ENCODE data around the gene CEP20.
"Not testable (repeated sequence)": the region's sequence is repeated elsewhere in the genome, so short reads cannot be mapped to it uniquely, and the experiment has no call there.

The CEP20 gene

DNA sequence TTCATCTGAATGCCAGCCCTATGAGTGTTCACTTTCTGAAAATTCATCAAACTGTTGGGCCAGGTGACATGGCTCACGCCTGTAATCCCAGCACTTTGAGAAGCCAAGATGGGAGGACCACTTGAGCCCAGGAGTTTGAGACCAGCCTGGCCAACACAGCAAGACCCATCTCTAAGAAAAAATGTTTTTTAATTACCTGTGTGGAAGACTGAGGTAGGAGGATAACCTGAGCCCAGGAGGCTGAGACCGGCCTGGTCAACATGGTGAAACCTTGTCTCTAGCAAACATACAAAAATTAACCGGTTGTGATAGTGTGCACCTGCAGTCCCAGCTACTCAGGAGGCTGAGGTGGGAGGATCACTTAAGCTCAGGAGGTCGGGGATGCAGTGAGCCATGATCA, 41.9 kb downstream of the CEP20 start:
- no peaks in the 10 kb centered on the region for H3K27me3 ChIP-seq (ENCODE audit: insufficient read depth, low read depth)
- TF ChIP-seq, protein P1, sequence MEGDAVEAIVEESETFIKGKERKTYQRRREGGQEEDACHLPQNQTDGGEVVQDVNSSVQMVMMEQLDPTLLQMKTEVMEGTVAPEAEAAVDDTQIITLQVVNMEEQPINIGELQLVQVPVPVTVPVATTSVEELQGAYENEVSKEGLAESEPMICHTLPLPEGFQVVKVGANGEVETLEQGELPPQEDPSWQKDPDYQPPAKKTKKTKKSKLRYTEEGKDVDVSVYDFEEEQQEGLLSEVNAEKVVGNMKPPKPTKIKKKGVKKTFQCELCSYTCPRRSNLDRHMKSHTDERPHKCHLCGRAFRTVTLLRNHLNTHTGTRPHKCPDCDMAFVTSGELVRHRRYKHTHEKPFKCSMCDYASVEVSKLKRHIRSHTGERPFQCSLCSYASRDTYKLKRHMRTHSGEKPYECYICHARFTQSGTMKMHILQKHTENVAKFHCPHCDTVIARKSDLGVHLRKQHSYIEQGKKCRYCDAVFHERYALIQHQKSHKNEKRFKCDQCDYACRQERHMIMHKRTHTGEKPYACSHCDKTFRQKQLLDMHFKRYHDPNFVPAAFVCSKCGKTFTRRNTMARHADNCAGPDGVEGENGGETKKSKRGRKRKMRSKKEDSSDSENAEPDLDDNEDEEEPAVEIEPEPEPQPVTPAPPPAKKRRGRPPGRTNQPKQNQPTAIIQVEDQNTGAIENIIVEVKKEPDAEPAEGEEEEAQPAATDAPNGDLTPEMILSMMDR (conservative IDR thresholded peaks at IDR 0.05; ENCODE audit: low read depth, low read length), result no peak
- no peaks in the 10 kb centered on the region for H4K20me1 ChIP-seq (ENCODE audit: insufficient read depth)
- H3K36me3 ChIP-seq (ENCODE audit: insufficient read depth), result no peaks in the 10 kb centered on the region
- no peak overlapping the region for H2AFZ ChIP-seq (ENCODE audit: low read depth)
- H3K27ac ChIP-seq, result no peak overlapping the region
- no peak overlapping the region for H3K4me3 ChIP-seq (IDR thresholded peaks at IDR 0.05; ENCODE audit: insufficient read depth, low read depth, low read length)
- no peak overlapping the region for H3K4me2 ChIP-seq
- H3K9ac ChIP-seq, result no peak overlapping the region
- H3K79me2 ChIP-seq (ENCODE audit: insufficient read depth, low read depth), result no peaks in the 10 kb centered on the region
- H3K4me1 ChIP-seq (ENCODE audit: low read depth, poor library complexity, severe bottlenecking), result no peaks in the 10 kb centered on the region

DNA sequence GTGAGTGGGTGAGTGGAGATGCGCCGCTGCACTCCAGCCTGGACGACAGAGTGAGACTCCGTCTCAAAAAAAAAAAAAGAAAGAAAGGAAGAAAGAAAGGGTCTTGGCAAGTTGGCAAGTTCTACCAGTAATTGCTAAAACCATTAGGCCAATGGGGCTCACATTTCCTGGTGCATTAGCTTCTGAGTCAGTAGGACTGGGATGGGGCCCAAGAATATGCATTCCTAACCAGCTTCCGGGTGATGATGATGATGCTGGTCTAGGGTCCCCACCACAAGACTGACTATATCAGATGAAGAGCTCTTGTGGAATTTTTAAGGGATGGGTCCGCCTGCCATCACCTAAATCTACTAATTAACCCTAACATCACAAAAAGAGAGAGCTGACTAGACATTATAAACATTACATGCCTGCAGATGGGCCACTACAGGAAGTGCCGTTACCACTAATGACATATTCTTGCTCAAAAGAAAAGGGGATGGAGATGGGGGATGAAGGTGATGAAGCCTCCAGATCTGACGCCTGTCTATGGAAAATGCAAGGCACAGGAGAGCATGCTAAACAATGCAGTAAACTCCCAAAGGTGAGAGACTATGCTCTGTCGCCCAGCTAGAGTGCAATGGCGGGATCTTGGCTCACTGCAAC, 44.6 kb downstream of the CEP20 start:
- Histone ChIP-seq H3K4me1 (ENCODE audit: low read depth, poor library complexity, severe bottlenecking) (no peaks in the 10 kb centered on the region), H3K27me3 (ENCODE audit: insufficient read depth, low read depth) (no peaks in the 10 kb centered on the region), H3K36me3 (ENCODE audit: insufficient read depth) (no peaks in the 10 kb centered on the region), H2AFZ (ENCODE audit: low read depth) (no peak overlapping the region), H3K27ac (no peak overlapping the region), H3K4me3 (IDR thresholded peaks at IDR 0.05; ENCODE audit: insufficient read depth, low read depth, low read length) (no peak overlapping the region), H3K4me2 (no peak overlapping the region), H3K79me2 (ENCODE audit: insufficient read depth, low read depth) (no peaks in the 10 kb centered on the region), H3K9ac (no peak overlapping the region), H4K20me1 (ENCODE audit: insufficient read depth) (no peaks in the 10 kb centered on the region)
- TF ChIP-seq, protein P1 (conservative IDR thresholded peaks at IDR 0.05; ENCODE audit: low read depth, low read length), result no peak

DNA sequence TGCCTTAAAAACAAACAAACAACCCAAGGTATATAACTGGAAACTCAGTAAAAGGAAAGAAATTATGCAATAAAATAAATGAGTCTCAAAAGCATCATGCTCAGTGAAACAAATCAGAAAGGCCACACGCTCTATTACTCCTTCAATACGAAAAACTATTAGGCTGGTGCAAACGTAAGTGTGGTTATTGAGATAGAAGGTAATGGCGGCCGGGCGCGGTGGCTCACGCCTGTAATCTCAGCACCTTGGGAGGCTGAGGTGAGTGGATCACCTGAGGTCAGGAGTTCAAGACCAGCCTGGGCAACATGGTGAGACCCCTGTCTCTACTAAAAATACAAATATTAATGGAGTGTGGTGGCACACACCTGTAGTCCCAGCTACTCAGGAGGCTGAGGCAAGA, 49.2 kb downstream of the CEP20 start:
- not testable (repeated sequence) for H3K36me3 ChIP-seq (ENCODE audit: insufficient read depth); H3K27me3 ChIP-seq (ENCODE audit: insufficient read depth, low read depth); H2AFZ ChIP-seq (ENCODE audit: low read depth); H3K4me3 ChIP-seq (IDR thresholded peaks at IDR 0.05; ENCODE audit: insufficient read depth, low read depth, low read length); H3K4me1 ChIP-seq (ENCODE audit: low read depth, poor library complexity, severe bottlenecking); H4K20me1 ChIP-seq (ENCODE audit: insufficient read depth); H3K27ac ChIP-seq; H3K4me2 ChIP-seq; H3K9ac ChIP-seq; H3K79me2 ChIP-seq (ENCODE audit: insufficient read depth, low read depth)

DNA sequence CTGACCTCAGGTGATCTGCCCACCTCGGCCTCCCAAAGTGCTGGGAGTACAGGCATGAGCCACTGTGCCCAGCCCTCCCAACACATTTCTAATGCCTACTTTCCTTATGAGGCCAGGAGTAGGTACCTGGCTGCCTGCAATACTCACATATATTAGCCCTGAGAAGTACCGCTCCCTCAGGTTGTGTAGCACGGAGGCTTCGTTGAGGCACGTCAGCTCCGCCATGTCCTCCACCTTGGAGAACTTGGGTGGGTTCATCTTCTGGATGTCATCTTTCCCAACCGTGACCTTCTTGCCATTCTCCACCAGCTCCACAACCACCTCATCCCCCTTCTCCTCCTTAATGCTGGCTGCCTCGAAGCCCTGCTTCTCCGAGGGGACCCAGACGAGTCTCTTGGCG, 50.6 kb downstream of the CEP20 start:
- Histone ChIP-seq H3K4me3 (IDR thresholded peaks at IDR 0.05; ENCODE audit: insufficient read depth, low read depth, low read length) (no peak overlapping the region), H3K27me3 (ENCODE audit: insufficient read depth, low read depth) (no peaks in the 10 kb centered on the region), H2AFZ (ENCODE audit: low read depth) (no peak overlapping the region), H4K20me1 (ENCODE audit: insufficient read depth) (no peaks in the 10 kb centered on the region), H3K27ac (no peak overlapping the region), H3K4me2 (no peak overlapping the region), H3K36me3 (ENCODE audit: insufficient read depth) (no peaks in the 10 kb centered on the region), H3K79me2 (ENCODE audit: insufficient read depth, low read depth) (no peaks in the 10 kb centered on the region), H3K4me1 (ENCODE audit: low read depth, poor library complexity, severe bottlenecking) (no peaks in the 10 kb centered on the region), H3K9ac (no peak overlapping the region)
- TF ChIP-seq, protein P1 (conservative IDR thresholded peaks at IDR 0.05; ENCODE audit: low read depth, low read length), result no peak

DNA sequence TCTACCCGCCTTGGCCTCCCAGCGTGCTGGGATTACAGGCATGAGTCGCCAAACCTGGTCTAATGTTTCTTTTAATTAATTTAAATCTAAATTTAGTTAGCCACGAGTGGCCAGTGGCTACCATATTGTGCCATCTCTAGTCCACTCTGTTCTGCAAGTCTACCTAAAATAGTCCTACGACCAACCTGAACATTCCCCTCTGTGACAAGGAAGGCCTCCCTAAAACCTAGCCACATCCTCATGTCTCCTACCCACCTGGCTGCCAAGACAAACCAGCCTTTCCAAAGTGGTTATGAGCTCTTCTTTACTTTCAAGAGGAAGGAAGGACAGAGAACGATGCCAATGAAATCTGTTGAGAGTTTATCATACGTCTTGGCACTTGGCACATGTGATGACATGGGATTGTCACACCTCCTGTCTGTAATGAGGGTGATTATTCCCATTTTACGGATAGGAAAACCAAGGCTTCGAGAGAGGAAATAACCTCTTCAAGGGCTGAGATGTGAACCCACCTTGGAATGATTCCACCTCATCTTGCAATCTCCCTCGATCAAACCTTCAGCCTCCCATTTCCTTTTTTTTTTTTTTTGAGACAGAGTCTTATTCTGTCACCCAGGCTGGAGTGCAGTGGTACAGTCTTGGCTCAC, 51.3 kb downstream of the CEP20 start:
- no peaks in the 10 kb centered on the region for H3K27me3 ChIP-seq (ENCODE audit: insufficient read depth, low read depth)
- no peaks in the 10 kb centered on the region for H3K36me3 ChIP-seq (ENCODE audit: insufficient read depth)
- no peak overlapping the region for H2AFZ ChIP-seq (ENCODE audit: low read depth)
- H3K4me2 ChIP-seq, result no peak overlapping the region
- H3K4me1 ChIP-seq (ENCODE audit: low read depth, poor library complexity, severe bottlenecking), result no peaks in the 10 kb centered on the region
- TF ChIP-seq, protein P1 (conservative IDR thresholded peaks at IDR 0.05; ENCODE audit: low read depth, low read length), result no peak
- no peaks in the 10 kb centered on the region for H4K20me1 ChIP-seq (ENCODE audit: insufficient read depth)
- no peak overlapping the region for H3K9ac ChIP-seq
- H3K4me3 ChIP-seq (IDR thresholded peaks at IDR 0.05; ENCODE audit: insufficient read depth, low read depth, low read length), result no peak overlapping the region
- H3K27ac ChIP-seq, result no peak overlapping the region
- H3K79me2 ChIP-seq (ENCODE audit: insufficient read depth, low read depth), result no peaks in the 10 kb centered on the region
